ENCODE measurements around the gene INPP5A.
"Not testable (repeated sequence)": the region's sequence is repeated elsewhere in the genome, so short reads cannot be mapped to it uniquely, and the experiment has no call there.

Gene INPP5A

GRCh38 chr10:132670546-132671227 is 133.1 kb downstream of the INPP5A start:
- no peak for TF ChIP-seq CTCF (IDR thresholded peaks at IDR 0.05; ENCODE audit: borderline replicate concordance, control extremely low read depth, extremely low read depth, insufficient read depth, missing control alignments)
- DNase-seq (ENCODE audit: low spot score), result no peak
- in situ Hi-C loops (cut with MboI; ENCODE audit: low sequenced_read_pairs, unreplicated experiment), result no loop called here

- no peak for DNase-seq (ENCODE audit: low spot score)
- no peak for TF ChIP-seq CTCF (IDR thresholded peaks at IDR 0.05; ENCODE audit: borderline replicate concordance, control extremely low read depth, extremely low read depth, insufficient read depth, missing control alignments)
- in situ Hi-C loops (cut with MboI; ENCODE audit: low sequenced_read_pairs, unreplicated experiment), result no loop called here
Measured at GRCh38 chr10:132671228-132672154, 133.9 kb downstream of the INPP5A start.

GRCh38 chr10:132673746-132674145 is 136.2 kb downstream of the INPP5A start:
- DNase-seq (ENCODE audit: low spot score); in situ Hi-C loops (cut with MboI; ENCODE audit: low sequenced_read_pairs, unreplicated experiment): not testable (repeated sequence)

GRCh38 chr10:132674311-132674710 is 136.7 kb downstream of the INPP5A start:
- DNase-seq (ENCODE audit: low spot score), result no peak
- in situ Hi-C loops (cut with MboI; ENCODE audit: low sequenced_read_pairs, unreplicated experiment), result no loop called here
- TF ChIP-seq CTCF (IDR thresholded peaks at IDR 0.05; ENCODE audit: borderline replicate concordance, control extremely low read depth, extremely low read depth, insufficient read depth, missing control alignments), result no peak

- in situ Hi-C loops (cut with MboI; ENCODE audit: low sequenced_read_pairs, unreplicated experiment), result no loop called here
- TF ChIP-seq CTCF (IDR thresholded peaks at IDR 0.05; ENCODE audit: borderline replicate concordance, control extremely low read depth, extremely low read depth, insufficient read depth, missing control alignments), result no peak
- no peak for DNase-seq (ENCODE audit: low spot score)
Measured at GRCh38 chr10:132675031-132675740, 137.6 kb downstream of the INPP5A start.

GRCh38 chr10:132676193-132676891 is 138.8 kb downstream of the INPP5A start:
- no peak for DNase-seq (ENCODE audit: low spot score)
- TF ChIP-seq CTCF (IDR thresholded peaks at IDR 0.05; ENCODE audit: borderline replicate concordance, control extremely low read depth, extremely low read depth, insufficient read depth, missing control alignments), result no peak
- in situ Hi-C loops (cut with MboI; ENCODE audit: low sequenced_read_pairs, unreplicated experiment), result no loop called here

Measured in GM13976 (cell line).